ENCODE measurements around the gene ANO1.

Gene ANO1

DNA sequence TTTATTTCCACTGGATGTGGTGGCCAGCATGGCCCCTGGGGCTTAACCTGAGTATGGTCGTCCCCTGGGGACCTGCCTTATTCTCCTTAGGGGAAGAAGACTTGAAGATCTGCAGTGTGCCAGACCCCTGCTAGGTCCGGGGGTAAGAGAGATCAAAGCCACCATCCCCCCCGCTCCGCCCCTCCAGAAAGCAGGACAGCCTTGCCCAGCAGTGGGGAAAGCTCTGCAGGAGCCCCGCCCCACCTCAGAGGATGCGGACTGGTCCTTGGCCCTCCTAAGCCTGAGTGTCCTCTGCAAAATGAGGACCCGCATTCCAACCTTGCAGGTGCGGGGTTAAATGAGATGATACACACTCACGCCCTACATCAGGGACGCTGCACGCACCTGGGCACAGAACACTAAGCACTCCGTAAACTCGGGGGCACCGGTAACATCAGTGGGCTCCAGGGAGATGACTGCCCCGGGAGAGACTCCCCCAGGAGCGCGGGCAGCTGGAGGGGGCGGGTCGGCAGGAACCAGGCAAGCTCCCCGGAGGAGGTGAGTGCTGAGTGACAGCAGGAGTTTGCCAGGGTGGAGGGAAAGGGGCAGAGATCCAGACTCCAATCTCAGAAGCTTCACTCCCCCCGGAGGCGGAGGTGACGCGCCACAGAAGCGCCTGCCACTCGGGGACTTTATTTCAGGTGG lies 564 bp upstream of the ANO1 start:
- Histone ChIP-seq H3K27me3 (ENCODE audit: low read depth, low read length) (peaks cover 27% of the 10 kb centered on the region), H3K79me2 (ENCODE audit: low read length) (no peaks in the 10 kb centered on the region), H3K9me3 (ENCODE audit: insufficient read depth, low read length) (no peaks in the 10 kb centered on the region), H3K9ac (ENCODE audit: low read length) (no peak overlapping the region), H4K20me1 (ENCODE audit: insufficient read depth, low read length) (no peaks in the 10 kb centered on the region; the same call in 1 of the 2 replicates), H3K4me3 (ENCODE audit: low read length) (no peak overlapping the region), H3K4me1 (ENCODE audit: low read length) (no peaks in the 10 kb centered on the region), H3K36me3 (replicated peaks; ENCODE audit: low read depth, low read length) (no peaks in the 10 kb centered on the region), H3K4me2 (ENCODE audit: low read length) (no peak overlapping the region), H3K27ac (ENCODE audit: low read length) (no peak overlapping the region), H2AFZ (ENCODE audit: low read depth, low read length) (no peak overlapping the region)
- no peak for TF ChIP-seq EZH2phosphoT487 (IDR thresholded peaks at IDR 0.05; ENCODE audit: low read depth)
- TF ChIP-seq CTCF (IDR thresholded peaks at IDR 0.05; ENCODE audit: low read depth, low read length), result no peak

DNA sequence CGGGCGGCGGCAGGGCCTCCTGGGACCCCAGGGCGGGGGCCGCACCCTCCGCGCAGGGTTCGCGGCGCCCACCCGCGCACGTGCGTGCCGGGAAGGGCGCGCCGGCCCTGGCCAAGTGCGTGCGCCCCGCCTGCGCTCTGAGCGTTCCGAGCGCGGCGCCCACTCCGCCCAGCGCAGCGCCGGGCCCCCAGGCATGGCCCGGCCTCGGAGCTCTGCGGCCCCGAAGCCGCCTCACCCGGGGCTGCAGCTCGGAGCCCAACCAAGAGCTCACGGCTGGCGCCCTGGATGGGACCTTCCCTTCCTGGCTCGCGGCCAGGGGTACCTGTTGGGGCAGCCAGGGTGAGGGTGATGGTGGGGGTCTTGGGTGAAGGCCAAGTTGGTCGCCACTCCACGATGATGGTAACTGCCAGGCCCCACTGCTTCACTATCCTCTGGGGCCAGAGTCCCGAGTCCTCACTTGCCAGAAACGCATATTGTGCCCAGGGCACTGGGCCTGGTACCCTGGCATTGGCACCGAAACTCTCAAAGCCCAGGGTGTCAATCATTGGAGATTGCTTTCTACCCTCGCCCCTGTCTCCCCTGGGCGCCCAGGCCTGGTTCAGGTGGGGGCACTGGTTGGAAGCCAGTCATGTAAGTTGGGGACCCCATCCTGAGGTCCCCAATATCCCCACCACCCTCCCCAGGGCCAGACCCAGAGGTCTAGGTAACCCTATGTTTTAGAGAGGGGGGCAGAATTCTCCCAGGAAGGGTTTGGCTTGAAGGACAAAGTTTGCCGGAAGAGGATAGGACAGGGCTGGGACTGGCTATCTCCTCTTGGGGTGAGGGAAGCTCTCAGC lies 882 bp downstream of the ANO1 start:
- Histone ChIP-seq H3K36me3 (replicated peaks; ENCODE audit: low read depth, low read length) (no peaks in the 10 kb centered on the region), H4K20me1 (ENCODE audit: insufficient read depth, low read length) (no peaks in the 10 kb centered on the region; the same call in 1 of the 2 replicates), H3K9me3 (ENCODE audit: insufficient read depth, low read length) (no peaks in the 10 kb centered on the region), H3K27me3 (ENCODE audit: low read depth, low read length) (peaks cover 18% of the 10 kb centered on the region; the same call in 1 of the 2 replicates), H3K27ac (ENCODE audit: low read length) (no peak overlapping the region), H3K79me2 (ENCODE audit: low read length) (no peaks in the 10 kb centered on the region), H3K4me2 (ENCODE audit: low read length) (no peak overlapping the region), H3K9ac (ENCODE audit: low read length) (no peak overlapping the region), H3K4me1 (ENCODE audit: low read length) (no peaks in the 10 kb centered on the region), H2AFZ (ENCODE audit: low read depth, low read length) (no peak overlapping the region), H3K4me3 (ENCODE audit: low read length) (no peak overlapping the region)
- TF ChIP-seq CTCF (IDR thresholded peaks at IDR 0.05; ENCODE audit: low read depth, low read length) (no peak), EZH2phosphoT487 (IDR thresholded peaks at IDR 0.05; ENCODE audit: low read depth) (no peak)

- H3K79me2 ChIP-seq (ENCODE audit: low read length), result no peaks in the 10 kb centered on the region
- peaks cover 12% of the 10 kb centered on the region; the same call in 1 of the 2 replicates for H3K27me3 ChIP-seq (ENCODE audit: low read depth, low read length)
- no peaks in the 10 kb centered on the region for H3K9me3 ChIP-seq (ENCODE audit: insufficient read depth, low read length)
- H3K4me3 ChIP-seq (ENCODE audit: low read length), result no peak overlapping the region
- no peak overlapping the region for H3K4me2 ChIP-seq (ENCODE audit: low read length)
- H2AFZ ChIP-seq (ENCODE audit: low read depth, low read length), result no peak overlapping the region
- H3K27ac ChIP-seq (ENCODE audit: low read length), result no peak overlapping the region
- no peak for TF ChIP-seq EZH2phosphoT487 (IDR thresholded peaks at IDR 0.05; ENCODE audit: low read depth)
- TF ChIP-seq CTCF (IDR thresholded peaks at IDR 0.05; ENCODE audit: low read depth, low read length), result no peak
- H3K36me3 ChIP-seq (replicated peaks; ENCODE audit: low read depth, low read length), result no peaks in the 10 kb centered on the region
- no peak overlapping the region for H3K9ac ChIP-seq (ENCODE audit: low read length)
- H3K4me1 ChIP-seq (ENCODE audit: low read length), result no peaks in the 10 kb centered on the region
- no peaks in the 10 kb centered on the region; the same call in 1 of the 2 replicates for H4K20me1 ChIP-seq (ENCODE audit: insufficient read depth, low read length)
Observed at GRCh38 chr11:70079691-70080090, 1.6 kb downstream of the ANO1 start.

DNA sequence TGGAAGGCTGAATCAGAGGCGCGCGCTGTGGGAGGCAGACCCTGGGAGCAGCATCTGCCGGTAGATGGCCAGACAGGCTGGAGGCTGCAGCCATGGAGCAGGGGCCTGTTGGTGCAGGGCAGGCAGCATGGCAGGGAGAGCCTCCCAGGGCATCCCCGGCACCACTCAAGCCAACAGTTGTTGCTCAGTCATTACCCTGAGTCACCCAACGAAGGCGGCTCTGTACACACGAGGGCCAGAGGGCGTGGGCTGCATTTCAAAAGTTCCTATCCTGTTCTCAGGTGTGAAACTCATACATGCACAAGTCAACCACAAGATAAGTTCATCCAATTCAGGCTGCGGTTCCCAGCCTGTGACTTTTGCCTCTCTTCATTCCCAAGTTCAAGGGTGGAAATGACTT lies 2.6 kb downstream of the ANO1 start:
- H3K9ac ChIP-seq (ENCODE audit: low read length), result no peak overlapping the region
- no peak overlapping the region for H3K4me3 ChIP-seq (ENCODE audit: low read length)
- TF ChIP-seq CTCF (IDR thresholded peaks at IDR 0.05; ENCODE audit: low read depth, low read length) (no peak), EZH2phosphoT487 (IDR thresholded peaks at IDR 0.05; ENCODE audit: low read depth) (no peak)
- H3K27me3 ChIP-seq (ENCODE audit: low read depth, low read length), result 0 out of 2 replicates have a peak, but pooled peaks cover 10% of the 10 kb centered on the region
- H2AFZ ChIP-seq (ENCODE audit: low read depth, low read length), result no peak overlapping the region
- no peak overlapping the region for H3K4me2 ChIP-seq (ENCODE audit: low read length)
- no peaks in the 10 kb centered on the region; the same call in 1 of the 2 replicates for H4K20me1 ChIP-seq (ENCODE audit: insufficient read depth, low read length)
- no peaks in the 10 kb centered on the region for H3K9me3 ChIP-seq (ENCODE audit: insufficient read depth, low read length)
- no peaks in the 10 kb centered on the region for H3K79me2 ChIP-seq (ENCODE audit: low read length)
- H3K36me3 ChIP-seq (replicated peaks; ENCODE audit: low read depth, low read length), result no peaks in the 10 kb centered on the region
- H3K27ac ChIP-seq (ENCODE audit: low read length), result no peak overlapping the region
- no peaks in the 10 kb centered on the region for H3K4me1 ChIP-seq (ENCODE audit: low read length)

All from OCI-LY3 (cell line).